ENCODE data around the gene LRRC8C.

LRRC8C gene

DNA sequence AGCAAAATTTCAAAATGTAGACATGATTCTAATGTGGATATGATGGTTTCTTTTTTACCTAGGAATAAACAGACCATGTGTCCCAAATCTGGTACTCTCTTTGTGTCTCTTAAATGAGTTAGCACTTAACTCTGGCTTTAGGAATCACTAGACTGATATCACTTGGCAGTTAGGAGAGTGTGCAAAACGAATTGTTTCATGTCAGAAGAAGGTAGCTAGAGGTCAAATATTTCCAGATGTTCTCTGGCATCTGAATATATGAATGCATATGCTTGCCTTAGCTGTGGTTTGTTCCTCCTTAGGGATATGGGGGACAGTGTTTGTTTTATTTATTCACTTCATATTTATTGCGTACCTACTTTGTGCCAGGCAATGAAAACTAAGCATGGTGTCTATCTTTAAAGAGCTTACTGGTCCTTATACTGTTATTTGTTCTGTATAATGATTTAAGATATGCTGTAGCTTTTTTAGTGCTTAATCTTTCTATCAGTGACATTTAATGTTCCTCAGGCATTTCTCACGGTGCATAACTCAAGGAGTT is 65.2 kb downstream of the LRRC8C start:
- TF ChIP-seq, protein P1, sequence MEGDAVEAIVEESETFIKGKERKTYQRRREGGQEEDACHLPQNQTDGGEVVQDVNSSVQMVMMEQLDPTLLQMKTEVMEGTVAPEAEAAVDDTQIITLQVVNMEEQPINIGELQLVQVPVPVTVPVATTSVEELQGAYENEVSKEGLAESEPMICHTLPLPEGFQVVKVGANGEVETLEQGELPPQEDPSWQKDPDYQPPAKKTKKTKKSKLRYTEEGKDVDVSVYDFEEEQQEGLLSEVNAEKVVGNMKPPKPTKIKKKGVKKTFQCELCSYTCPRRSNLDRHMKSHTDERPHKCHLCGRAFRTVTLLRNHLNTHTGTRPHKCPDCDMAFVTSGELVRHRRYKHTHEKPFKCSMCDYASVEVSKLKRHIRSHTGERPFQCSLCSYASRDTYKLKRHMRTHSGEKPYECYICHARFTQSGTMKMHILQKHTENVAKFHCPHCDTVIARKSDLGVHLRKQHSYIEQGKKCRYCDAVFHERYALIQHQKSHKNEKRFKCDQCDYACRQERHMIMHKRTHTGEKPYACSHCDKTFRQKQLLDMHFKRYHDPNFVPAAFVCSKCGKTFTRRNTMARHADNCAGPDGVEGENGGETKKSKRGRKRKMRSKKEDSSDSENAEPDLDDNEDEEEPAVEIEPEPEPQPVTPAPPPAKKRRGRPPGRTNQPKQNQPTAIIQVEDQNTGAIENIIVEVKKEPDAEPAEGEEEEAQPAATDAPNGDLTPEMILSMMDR (IDR thresholded peaks at IDR 0.05), result no peak

DNA sequence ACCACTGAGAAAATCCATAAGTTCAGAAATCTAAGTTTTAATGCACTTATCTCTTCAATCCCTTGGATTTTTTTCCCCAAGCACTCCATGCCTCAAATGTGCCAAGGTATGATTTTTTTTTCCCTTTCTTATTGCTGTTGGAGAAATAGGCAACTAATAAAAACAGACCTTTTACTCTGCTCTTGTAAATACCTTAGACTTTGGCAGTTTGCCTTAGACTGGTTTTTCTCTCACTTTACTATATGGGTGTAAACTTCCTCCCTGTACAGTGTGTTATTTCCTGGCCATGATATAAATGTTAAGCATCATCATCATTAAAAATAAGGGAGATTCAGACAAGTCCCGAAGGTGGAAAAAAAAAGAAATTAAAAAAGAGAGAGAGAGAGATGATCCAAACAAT is 65.7 kb downstream of the LRRC8C start:
- TF ChIP-seq, protein P1 (IDR thresholded peaks at IDR 0.05), result no peak

DNA sequence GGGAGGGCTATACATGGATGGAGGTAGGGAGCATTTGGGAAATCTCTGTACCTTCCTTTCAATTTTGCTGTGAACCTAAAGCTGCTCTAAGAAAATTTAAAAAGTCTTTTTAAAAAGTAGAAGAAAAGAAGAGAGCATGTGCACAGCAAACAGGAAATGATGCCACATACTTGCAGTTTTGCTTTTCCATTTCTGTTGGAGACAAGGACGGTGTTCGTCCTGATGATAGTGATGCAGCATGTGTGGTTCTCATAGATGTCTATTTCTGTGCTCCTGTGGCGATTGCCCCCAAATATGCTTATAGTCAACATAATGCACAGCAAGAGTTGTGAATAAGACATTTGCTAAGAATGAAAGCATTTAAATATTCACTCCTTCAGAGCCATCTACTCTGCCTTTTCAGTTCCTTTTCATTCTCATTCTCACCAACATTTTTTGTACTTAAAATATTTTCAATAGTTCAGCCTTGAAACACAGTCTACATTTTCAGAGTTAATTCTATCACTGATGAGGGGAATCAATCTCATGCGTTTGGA is 66.6 kb downstream of the LRRC8C start:
- TF ChIP-seq, protein P1 (IDR thresholded peaks at IDR 0.05), result no peak

DNA sequence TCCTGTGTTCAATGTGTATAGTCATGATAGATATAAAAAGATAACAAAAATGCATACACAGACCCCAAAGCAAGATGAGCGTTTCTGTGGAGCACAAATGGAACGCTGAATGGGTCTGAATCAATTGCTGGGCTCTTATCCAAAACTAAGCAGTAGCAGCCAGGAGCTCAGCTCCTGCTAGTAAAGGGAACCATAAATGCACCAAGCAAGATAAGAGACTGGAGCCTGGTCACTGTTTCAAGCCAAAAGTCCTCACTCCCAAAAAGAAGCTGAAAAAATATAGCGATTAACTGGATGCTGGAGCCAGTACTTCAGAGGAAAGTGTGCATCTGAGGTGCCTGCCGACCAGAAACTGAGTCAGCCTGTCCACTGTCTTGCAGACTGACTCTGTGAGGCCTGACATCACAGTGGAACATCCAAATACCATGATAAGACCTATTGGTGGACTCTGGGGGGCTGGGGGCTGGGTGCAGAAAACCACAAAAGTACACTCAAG is 68.9 kb downstream of the LRRC8C start:
- TF ChIP-seq, protein P1 (IDR thresholded peaks at IDR 0.05), result no peak

DNA sequence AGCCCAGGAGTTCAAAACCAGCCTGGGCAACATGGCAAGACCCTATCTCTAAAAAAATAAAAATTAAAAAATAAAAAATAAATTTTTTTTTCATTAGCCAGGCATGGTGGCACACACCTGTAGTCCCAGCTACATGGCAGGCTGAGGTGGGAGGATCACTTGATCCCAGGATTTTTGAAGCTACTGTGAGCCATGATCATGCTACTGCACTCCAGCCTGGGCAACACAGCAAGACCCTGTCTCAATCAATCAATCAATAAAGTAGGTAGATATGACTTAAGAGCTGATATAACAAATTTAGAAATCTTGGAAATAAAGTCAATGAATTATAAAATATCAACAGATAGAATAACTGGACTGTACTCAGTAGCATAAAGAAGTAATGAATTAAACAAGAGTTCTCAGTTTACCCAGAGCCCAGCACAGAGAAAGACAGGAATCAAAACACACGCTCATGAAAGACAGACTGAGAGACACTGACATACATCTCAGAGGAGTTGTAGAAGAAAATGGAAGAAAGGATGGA is 69.7 kb downstream of the LRRC8C start:
- TF ChIP-seq, protein P1 (IDR thresholded peaks at IDR 0.05), result no peak

DNA sequence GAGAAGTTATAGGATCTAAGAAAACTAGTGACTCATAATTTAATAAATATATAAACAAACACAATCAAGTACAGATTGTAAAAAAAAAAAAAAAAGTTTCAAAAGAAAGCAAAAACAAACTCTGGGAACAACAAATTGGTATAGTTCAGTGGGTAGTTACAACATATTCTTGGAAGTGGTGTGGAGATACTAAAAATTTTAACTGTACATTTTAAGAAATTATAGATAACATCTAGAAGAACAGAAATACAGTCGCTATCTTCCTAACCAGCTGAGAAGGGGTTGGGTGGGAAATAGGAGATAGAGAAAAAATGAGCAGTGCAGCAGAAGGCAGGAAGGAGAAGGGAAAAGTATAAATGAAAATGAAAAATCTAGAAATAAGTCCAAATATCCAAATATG is 70.5 kb downstream of the LRRC8C start:
- TF ChIP-seq, protein P1 (IDR thresholded peaks at IDR 0.05), result no peak

DNA sequence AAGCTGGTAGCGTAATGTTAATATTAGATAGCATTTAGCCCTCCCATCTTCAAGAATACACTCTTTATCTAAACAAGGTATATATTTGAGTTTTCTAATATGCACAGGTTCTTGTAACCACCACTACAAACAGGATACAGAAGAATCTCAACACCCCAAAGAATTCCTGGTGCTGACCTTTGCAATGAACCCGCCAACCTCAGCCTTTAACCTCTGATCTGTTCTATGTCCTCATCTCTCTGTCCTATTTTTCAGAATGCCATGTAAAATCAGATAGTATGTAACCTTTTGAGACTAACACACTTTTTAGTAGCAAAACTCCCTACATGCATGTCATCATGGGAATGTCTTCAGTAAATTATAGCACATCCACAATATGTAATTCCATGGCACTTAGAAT is 71.1 kb downstream of the LRRC8C start:
- TF ChIP-seq, protein P1 (IDR thresholded peaks at IDR 0.05), result no peak

Data from LNCAP (cell line).